RWPE1 (cell line): ENCODE data around the gene PNMA8A.
"Not testable (repeated sequence)": the region's sequence is repeated elsewhere in the genome, so short reads cannot be mapped to it uniquely, and the experiment has no call there.

Source experiments
- CTCF ChIA-PET: fragments of 350-600 bp; sonication (Branson Sonifier 250); formaldehyde crosslinking; extraction: SDS; loops from one replicate; lab custom pipeline; 2021; lab: Yijun Ruan, JAX
- POLR2A ChIA-PET: fragments of 400-600 bp; formaldehyde crosslinking; extraction: SDS; loops from one replicate; lab custom pipeline; 2020; ENCODE audit warnings: antibody characterized with exemption; ENCODE audit not compliant: low non-redundant PET; lab: Yijun Ruan, JAX
- DNase-seq: peaks from one replicate; pipeline ENCODE4 v3.0.0; 2012; ENCODE audit warnings: low spot score
- H3K27ac ChIP-seq: fragments of 450-650 bp; 2 replicates; pipeline ENCODE4 v1.5.1; 2017
- CTCF ChIP-seq: fragments of 450-650 bp; conservative IDR thresholded peaks from 2 replicates; pipeline ENCODE4 v1.5.1; 2017; ENCODE audit warnings: low read depth, mild to moderate bottlenecking

The PNMA8A gene

GRCh38 chr19:46435009-46435408 is 36.4 kb downstream of the PNMA8A start:
- no peak for TF ChIP-seq CTCF
- no peak for DNase-seq
- CTCF ChIA-PET: interaction anchor here (1.0 kb wide), 1 partner anchor 45 kb away, joined by 3 read pairs; no protein-coding TSS in a partner anchor
- POLR2A ChIA-PET: no interaction called here
- no peak overlapping the region for H3K27ac ChIP-seq

GRCh38 chr19:46433470-46433869 is 37.9 kb downstream of the PNMA8A start:
- POLR2A ChIA-PET, H3K27ac ChIP-seq, DNase-seq: not testable (repeated sequence)
- CTCF ChIA-PET: interaction anchor here (0.6 kb wide), 1 partner anchor 24 kb away, joined by 3 read pairs; no protein-coding TSS in a partner anchor

GRCh38 chr19:46431824-46432223 is 39.5 kb downstream of the PNMA8A start:
- CTCF ChIA-PET: interaction anchor here (0.6 to 0.7 kb wide), 3 partner anchors 37 to 265 kb away, joined by 4 to 5 read pairs (median 4); no protein-coding TSS in a partner anchor

GRCh38 chr19:46429999-46430398 is 41.4 kb downstream of the PNMA8A start:
- TF ChIP-seq CTCF: no peak
- no peak for DNase-seq
- no peak overlapping the region for H3K27ac ChIP-seq
- CTCF ChIA-PET: no interaction called here
- POLR2A ChIA-PET: no interaction called here

More at GRCh38 chr19:46431824-46432223, 39.5 kb downstream of the PNMA8A start:
- DNase-seq: no peak
- no peak overlapping the region for H3K27ac ChIP-seq
- TF ChIP-seq CTCF: no peak
- POLR2A ChIA-PET: interaction anchor here (0.6 kb wide), 1 partner anchor 9 kb away, joined by 11 read pairs; no protein-coding TSS in a partner anchor

- H3K27ac ChIP-seq: no peak within 1 kb of the TSS
- POLR2A ChIA-PET: no interaction called here
- no peak for DNase-seq
- TF ChIP-seq CTCF: no peak
- CTCF ChIA-PET: no interaction called here
Measured at GRCh38 chr19:46428239-46429135, 42.9 kb downstream of the PNMA8A start, which contains the start of gene PNMA8C. Gene PNMA8C, minus strand, starts transcription at chr19:46428936. Its CDS starts 577 bp downstream, at chr19:46428359.

GRCh38 chr19:46427518-46428045 is 43.8 kb downstream of the PNMA8A start:
- DNase-seq: no peak
- TF ChIP-seq CTCF: no peak
- no peak overlapping the region for H3K27ac ChIP-seq
- POLR2A ChIA-PET: no interaction called here
- CTCF ChIA-PET: no interaction called here
